Fibroblast of skin of left biceps (primary cell): ENCODE measurements around the gene MEIS2.

ENCODE experiments used
- DNase-seq, 2 experiments: peaks; one replicate each; pipeline ENCODE4 v3.0.0-alpha.2; 2013; ENCODE audit warnings: low read depth in 2 of 2

MEIS2 gene

GRCh38 chr15:37077623-37078351, 22.6 kb downstream of the MEIS2 start:
- DNase-seq = no peak

- DNase-seq = no peak
These were observed 23.8 kb downstream of the MEIS2 start for GRCh38 chr15:37076543-37076942.

GRCh38 chr15:37075777-37076176, 24.6 kb downstream of the MEIS2 start:
- DNase-seq = no peak

GRCh38 chr15:37072181-37072580, 28.2 kb downstream of the MEIS2 start:
- DNase-seq = no peak

GRCh38 chr15:37071134-37071533, 29.2 kb downstream of the MEIS2 start:
- DNase-seq = no peak

- no peak for DNase-seq
These were observed 29.7 kb downstream of the MEIS2 start for GRCh38 chr15:37070686-37071085.

- no peak for DNase-seq
These were observed 38.4 kb downstream of the MEIS2 start for GRCh38 chr15:37061996-37062395.

GRCh38 chr15:37059086-37059485, 41.3 kb downstream of the MEIS2 start:
- DNase-seq = peak; percentile 56 to 69

GRCh38 chr15:37058316-37058985, 41.9 kb downstream of the MEIS2 start:
- DNase-seq = no peak

- DNase-seq = no peak
These were observed 42.5 kb downstream of the MEIS2 start for GRCh38 chr15:37057831-37058230.

GRCh38 chr15:37057256-37057655, 43.1 kb downstream of the MEIS2 start:
- DNase-seq = no peak

- no peak for DNase-seq
These were observed 43.9 kb downstream of the MEIS2 start for GRCh38 chr15:37056177-37057121.

GRCh38 chr15:37055481-37055880, 44.9 kb downstream of the MEIS2 start:
- no peak for DNase-seq

- DNase-seq = no peak
These were observed 46.0 kb downstream of the MEIS2 start for GRCh38 chr15:37054336-37054735.

GRCh38 chr15:37053166-37053565, 47.2 kb downstream of the MEIS2 start:
- DNase-seq = no peak

GRCh38 chr15:37050345-37050744, 50.0 kb downstream of the MEIS2 start:
- DNase-seq = no peak

GRCh38 chr15:37046876-37047614, 53.3 kb downstream of the MEIS2 start:
- DNase-seq = no peak

- no peak for DNase-seq
These were observed 54.2 kb downstream of the MEIS2 start for GRCh38 chr15:37045859-37046740.

GRCh38 chr15:37044915-37045648, 55.3 kb downstream of the MEIS2 start:
- DNase-seq = no peak

GRCh38 chr15:37041836-37042235, 58.5 kb downstream of the MEIS2 start:
- no peak for DNase-seq
